GM19099 (cell line): Measurements from ENCODE around the gene NEK11.

Source experiments
- POLR2A ChIP-seq: IDR thresholded peaks from 3 replicates; pipeline ENCODE4 v1.6.1; 2011; ENCODE audit warnings: low read depth; ENCODE audit not compliant: insufficient read length; ENCODE audit errors: extremely low read depth

The NEK11 gene

DNA sequence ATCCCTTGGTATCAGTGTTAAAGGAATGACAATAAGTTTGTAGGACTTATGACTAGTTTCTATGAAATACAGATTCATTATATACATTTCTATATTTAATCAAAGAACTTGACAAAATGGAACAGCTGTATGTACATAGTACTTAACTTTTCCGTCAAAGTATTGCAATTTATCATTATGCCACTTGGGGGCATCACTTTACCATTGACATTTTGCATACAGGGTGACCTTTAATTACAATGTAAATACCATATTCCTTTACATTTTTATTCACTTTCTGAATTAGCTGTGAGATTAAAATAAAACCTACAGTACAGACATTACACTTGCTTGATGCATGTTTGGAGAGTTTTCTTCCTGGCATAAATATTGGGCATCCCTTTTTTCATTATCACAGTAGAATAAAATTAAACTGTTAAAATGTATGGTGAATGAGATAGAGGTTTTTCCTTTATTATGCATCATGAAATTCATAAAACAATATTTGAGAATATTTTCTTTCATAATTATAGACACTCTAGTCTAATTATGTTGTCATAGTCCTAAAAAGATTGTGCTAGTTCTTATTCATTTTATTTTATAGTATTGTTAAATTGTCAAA lies 6.9 kb downstream of the NEK11 start:
- TF ChIP-seq POLR2A, result no peak

DNA sequence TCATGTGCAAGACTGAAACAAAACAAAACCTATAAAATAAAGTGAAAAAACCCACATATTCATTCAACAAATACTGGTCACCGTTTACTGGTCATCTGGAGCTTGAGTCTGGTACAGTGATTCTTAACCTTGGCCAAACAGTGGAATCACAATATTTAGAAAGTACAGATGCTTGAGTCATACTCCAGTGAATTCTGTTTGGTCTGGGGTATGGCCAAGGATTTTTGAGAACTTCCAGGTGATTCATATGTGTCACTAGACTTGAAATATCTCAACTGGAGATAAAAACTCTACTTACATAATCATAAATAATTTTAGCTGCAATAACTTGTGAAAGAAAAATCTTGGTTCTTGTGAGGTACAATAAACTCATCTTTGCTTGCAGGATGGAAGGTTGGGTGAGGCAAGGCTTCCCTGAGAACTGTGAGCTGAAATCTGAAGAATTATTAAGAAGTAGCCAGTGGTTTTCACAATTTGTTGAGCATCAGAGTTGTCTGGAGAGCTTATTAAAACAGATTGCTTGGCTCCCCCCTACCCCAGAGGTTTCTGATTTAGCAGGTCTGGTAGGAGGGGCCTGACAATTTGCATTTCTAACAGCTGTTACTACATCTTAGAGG lies 9.6 kb downstream of the NEK11 start:
- no peak for TF ChIP-seq POLR2A

DNA sequence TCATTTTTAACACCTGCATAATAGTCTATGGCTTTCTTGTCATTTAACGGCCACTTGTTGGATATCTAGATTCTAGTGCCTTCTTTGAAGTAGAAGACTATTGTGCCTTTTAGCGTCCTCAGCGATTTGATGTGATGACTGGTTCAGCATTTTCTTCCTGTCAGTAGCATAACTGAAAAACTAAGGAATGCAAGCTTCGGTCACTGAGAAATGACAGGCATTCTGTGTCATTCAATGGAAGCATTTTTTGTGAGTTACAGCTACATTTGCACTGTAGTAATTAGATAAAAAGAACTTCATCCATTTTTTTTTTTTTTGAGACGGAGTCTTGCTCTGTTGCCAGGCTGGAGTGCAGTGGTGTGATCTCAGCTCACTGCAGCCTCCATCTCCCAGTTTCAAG lies 10.3 kb downstream of the NEK11 start:
- TF ChIP-seq POLR2A, result no peak

DNA sequence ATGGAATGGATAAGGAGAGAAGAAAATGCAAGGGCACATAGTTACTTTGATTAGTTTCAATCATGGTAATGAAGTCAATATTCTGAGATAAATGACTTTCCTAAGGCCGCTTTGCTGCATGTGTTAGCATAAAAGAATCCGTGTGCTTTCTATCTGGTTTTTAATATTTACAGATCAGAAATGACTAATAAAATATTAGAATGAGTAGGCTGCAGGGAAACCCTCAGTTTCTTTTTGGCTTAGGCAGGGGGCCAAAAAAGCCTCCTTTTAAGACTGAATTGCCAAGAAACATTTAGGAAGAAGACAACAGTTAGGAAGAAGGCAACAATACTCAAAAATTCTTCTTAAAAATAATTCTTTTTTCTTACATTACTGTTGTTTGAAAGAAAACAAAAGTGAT lies 11.6 kb downstream of the NEK11 start:
- TF ChIP-seq POLR2A, result no peak

DNA sequence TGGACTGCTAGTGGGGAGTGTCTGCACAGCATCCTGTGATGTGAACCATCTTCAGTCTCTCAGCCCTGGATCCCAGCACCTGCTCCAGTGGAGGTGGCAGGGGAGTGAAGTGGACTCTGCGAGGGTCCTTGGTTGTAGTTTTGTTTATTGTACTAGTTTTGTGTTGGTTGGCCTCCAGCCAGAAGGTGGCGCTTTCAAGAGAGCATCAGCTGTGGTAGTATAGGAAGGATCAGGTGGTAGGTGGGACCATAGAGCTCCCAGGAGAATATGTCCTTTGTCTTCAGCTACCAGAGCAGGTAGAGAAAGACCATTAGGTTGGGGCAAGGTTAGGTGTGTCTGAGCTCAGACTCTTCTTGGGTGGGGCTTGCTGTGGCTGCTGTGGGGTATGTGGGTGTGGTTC lies 20.9 kb downstream of the NEK11 start:
- TF ChIP-seq POLR2A, result no peak

DNA sequence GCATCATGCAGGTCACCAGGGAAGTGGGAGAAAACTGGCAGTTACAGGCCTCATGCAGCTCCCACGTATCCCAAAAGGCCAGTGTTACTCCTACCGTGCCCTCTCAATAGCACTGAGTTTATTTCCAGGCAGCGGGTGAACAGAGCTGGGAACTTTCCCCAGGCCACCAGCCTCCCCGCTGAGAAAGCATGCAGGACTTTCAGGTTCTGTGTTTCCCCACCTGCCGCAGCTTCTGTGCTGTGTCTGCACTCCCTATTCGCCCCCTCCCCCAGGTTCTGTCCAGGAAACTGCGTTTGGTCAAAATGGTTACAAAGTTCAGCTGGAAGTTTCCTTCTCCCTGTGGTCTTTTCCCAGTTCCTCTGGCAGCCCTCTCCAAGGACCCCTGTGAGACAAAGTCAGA lies 21.4 kb downstream of the NEK11 start:
- TF ChIP-seq POLR2A, result no peak

DNA sequence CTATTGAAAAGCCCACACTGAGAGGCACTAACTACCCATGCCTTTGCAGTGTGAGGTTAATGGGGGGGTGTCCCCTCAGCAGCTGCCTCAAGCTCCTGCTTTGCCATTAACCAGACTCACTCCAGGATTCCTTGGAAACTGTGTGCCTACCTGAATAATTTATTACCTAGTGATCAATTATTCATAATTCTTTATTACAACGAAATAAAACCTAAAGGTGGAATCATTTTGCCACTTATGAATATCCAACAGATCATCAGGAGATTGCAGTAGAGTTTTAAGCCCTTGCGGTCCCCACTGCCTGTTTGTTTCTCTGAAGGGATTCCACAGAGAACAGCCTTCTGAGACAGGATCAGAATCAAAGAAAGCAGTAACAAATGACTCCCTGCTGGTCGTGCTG lies 23.3 kb downstream of the NEK11 start:
- no peak for TF ChIP-seq POLR2A

DNA sequence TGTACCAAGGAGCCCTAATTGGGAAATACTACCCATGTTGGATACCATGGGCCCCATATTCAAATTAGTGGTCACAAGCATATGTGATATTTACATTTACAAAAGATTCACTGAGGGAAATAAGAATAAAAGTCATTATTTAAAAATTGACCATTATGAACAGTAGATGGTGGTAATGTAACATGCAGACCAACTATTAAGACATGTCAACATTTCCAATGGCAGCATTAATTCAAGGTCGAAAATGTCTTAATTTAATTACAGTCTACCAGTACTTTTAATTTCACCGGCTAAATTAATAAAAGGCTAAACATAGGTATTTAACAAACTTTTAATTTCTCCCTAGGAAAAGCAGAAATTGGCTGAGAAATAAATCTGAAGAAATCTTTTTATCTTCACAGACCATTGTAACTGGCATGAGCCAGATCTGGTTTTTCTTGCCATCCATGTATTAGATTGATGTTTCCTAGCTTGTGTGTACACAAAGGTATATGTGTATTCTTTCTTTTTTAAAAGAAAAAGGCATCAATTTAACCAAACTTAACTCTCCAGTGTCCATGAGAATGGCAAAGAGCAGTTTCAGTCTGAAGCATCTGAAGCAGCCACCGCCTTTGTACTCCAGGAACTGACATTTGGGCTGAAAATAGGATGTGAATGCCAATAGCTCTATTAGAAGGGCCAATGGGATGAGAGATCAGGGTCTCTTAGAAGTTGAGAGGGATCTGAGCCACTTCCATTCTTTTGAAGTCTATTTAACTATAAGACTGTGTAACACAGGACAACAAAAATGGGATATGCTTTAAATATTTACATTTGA lies 26.6 kb downstream of the NEK11 start:
- no peak for TF ChIP-seq POLR2A

DNA sequence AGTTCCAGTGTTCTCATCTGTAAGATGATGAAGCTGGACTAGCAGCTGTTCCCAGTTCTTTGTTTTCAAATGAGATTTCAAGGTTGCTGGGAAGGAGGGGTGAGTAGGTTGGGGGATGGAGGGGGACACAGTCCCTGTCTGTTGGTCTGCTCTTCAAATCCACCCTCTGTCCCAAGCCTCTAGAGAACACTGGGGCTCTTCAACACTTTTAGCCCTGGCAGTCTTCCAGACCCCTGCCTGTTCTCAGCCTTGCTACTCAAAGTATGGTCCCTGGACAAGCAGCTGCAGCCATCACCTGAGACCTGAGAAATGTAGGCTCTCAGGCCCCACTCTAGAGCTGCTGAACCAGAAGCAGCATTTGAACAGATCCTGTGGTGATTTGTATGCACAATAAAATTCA lies 41.3 kb downstream of the NEK11 start:
- TF ChIP-seq POLR2A, result no peak

DNA sequence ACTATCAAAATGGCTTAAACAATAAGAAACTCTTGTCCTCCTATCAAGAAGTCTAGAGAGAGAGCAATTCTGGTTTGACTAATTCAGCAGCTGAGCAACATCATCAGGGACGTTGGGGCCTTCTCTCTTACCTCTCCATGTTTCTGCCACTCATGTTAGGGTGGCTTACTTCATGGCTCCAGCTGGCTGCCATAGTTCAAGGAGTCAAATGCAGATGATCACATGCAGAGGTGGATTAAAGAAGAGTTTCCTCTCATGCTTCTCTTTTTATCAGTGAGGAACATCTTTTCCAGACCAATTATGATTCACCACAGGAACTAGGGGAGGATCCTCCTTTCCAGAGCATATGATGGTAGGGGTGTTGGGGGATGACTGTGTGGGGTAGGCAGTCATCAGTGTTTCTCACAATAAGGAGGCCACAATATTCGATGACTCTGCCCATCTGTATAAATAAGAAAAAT lies 45.5 kb downstream of the NEK11 start:
- TF ChIP-seq POLR2A, result no peak

DNA sequence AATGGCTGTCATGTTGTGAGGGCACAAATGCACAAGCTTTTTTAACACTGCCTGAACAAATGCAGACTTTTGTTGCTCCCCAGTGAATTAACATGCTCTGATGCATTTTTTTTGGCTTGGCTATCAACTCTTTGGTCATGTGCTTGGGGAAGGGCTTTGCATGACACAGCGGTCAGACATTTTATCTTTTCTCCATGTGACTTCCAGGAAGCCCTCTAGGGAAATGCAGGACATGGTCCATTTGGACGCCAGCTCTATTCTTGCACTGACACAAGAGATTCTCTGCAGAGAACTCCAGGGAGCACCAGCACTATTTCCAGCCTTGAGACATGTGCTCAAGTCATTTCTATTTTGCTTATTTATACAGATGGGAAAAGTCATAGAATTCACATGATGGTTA lies 46.2 kb downstream of the NEK11 start:
- TF ChIP-seq POLR2A, result no peak

DNA sequence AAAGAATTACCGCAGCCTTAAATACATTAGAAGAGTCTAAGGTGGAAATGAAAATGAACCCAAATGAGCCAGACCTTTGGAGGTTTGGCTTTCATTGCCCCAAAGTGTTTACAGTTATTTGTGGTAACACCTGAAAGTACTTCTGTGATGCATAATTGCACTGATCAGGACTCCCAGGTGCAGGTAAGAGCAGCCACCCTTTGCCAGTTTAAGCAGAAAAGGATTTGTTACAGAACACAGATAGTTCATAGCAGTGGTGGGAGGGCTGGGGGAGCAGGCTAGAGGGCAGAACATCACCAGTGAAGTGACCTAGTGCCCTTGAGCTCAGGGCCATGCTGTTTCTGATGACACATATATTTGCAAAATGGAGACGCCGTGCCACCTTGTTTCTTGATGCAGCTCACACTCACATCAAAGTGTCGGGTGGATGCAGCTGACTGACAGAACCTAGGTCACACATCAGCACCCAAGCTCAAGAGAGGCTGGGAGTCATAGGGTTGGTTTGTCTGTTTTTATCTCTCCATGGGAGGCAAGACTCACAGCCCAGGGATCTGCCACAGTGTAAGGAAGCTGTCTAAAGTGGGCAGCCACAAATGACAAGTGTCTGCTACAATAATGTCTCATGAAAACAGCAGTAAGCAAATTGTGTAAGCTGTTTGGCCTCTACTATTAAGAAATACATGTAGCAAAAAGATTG lies 49.1 kb downstream of the NEK11 start:
- TF ChIP-seq POLR2A, result no peak

DNA sequence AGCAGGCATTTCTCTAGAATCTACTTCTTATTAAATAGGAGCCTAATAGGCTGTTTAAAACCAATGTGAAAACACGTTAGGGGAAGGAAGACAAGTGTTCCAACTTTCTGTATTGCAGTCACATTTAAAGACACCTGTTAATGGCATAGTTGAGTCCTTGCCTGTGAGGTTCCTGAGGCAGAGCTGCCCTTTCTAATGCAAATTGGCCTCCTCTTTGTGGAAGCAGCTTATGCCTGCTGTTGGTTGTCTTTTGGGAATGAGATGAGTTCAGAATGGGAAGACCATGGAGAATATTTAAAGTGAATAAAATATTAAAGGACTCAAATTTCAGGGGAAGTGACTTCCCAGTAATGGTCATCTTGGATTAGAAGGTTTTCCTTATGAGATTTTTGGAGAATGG lies 51.2 kb downstream of the NEK11 start:
- TF ChIP-seq POLR2A, result no peak

DNA sequence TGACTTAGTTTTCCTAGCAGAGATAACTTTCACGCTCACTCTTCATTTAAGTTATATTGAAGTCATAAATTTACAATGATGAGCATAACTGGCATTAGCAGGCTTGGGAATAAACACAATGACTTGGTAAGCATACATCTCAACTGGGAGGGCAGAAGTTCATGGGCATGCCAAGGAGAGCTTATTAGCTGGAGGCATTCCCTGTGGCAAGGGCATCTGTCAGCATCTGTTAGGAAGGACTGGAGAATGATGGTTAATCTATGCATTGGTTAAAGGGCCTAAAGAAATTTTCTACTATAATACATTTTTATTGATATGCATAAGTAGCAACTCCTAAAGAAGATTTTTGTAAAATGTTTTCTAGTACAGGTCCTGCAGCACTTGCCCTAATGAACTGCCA lies 52.4 kb downstream of the NEK11 start:
- no peak for TF ChIP-seq POLR2A

DNA sequence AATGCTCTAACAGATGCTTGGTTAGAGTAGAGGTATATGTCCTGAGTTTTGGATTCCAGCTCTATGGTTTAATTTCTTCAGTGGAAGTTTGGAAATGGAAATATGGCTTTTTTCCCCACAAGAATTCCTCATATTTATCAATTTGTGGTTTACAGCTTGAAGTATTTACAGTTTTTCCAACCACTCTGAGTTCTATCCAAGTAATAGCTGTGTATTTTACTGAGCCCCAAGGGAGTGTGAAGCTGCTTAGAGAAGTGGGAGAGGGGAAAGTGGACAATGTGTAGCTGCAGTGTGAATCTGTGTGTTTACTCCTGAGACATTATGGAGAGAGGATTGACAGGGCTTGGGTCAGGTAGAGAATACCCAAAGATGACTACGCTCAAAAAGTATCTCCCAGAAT lies 54.5 kb downstream of the NEK11 start:
- TF ChIP-seq POLR2A, result no peak

DNA sequence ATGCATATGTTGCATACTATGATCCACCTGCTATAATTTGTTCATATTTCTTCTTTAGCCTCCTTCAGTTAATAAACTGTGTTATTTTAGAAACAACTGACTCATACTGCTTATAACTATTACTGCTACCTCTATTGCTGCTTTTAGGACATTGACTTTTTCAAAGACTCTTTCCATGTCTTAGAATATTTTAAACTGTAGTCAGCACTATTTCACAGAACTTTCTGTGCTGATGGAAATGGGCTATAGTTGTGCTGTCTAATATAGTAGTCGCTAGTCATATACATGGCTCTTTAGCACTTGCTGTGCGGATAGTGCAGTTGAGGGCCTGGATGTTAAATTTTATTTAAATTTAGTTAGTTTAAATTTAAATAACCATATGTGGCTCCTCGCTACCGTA lies 55.6 kb downstream of the NEK11 start:
- no peak for TF ChIP-seq POLR2A
